ENCODE measurements around the gene ZNF224.

The ZNF224 gene

GRCh38 chr19:44141191-44142058, 47.3 kb downstream of the ZNF224 start, which contains the start of gene ZNF234:
Gene ZNF234 (plus strand): TSS chr19:44141554. CDS start chr19:44144633, 3,079 bp downstream.
- no peak for TF ChIP-seq FOXM1 (IDR thresholded peaks at IDR 0.05; ENCODE audit: borderline replicate concordance, low read depth)
- TF ChIP-seq RAD21 (IDR thresholded peaks at IDR 0.05; ENCODE audit: low read depth): no peak
- no peak for TF ChIP-seq EGR1 (IDR thresholded peaks at IDR 0.05)
- no peak for TF ChIP-seq NFIC (IDR thresholded peaks at IDR 0.05)
- TF ChIP-seq TAF1 (IDR thresholded peaks at IDR 0.05; ENCODE audit: low read depth): peak; percentile 49; the same call in 1 of the 2 replicates
- TF ChIP-seq REST (IDR thresholded peaks at IDR 0.05; ENCODE audit: low read depth): no peak
- TF ChIP-seq TEAD4 (IDR thresholded peaks at IDR 0.05): peak; percentile 71
- TF ChIP-seq CEBPB (IDR thresholded peaks at IDR 0.05): no peak
- no peak for TF ChIP-seq TCF12 (IDR thresholded peaks at IDR 0.05; ENCODE audit: low read depth)
- TF ChIP-seq USF1 (IDR thresholded peaks at IDR 0.05): no peak
- 0 out of 2 replicates have a peak, but pooled peaks have one; percentile 31 for TF ChIP-seq ZBTB7A (IDR thresholded peaks at IDR 0.05; ENCODE audit: low read depth)
- TF ChIP-seq YY1 (IDR thresholded peaks at IDR 0.05; ENCODE audit: low read depth): no peak
- TF ChIP-seq MAX (IDR thresholded peaks at IDR 0.05): peak; percentile 53
- no peak for TF ChIP-seq EP300 (IDR thresholded peaks at IDR 0.05; ENCODE audit: borderline replicate concordance)
- no peak for TF ChIP-seq CREB1 (IDR thresholded peaks at IDR 0.05; ENCODE audit: low read depth)

- TF ChIP-seq USF1 (IDR thresholded peaks at IDR 0.05) (no peak), ZBTB7A (IDR thresholded peaks at IDR 0.05; ENCODE audit: low read depth) (no peak), REST (IDR thresholded peaks at IDR 0.05; ENCODE audit: low read depth) (no peak), TEAD4 (IDR thresholded peaks at IDR 0.05) (no peak)
These were observed 47.9 kb downstream of the ZNF224 start for GRCh38 chr19:44142059-44142433.

- TF ChIP-seq TCF12 (IDR thresholded peaks at IDR 0.05; ENCODE audit: low read depth): no peak
- TF ChIP-seq TAF1 (IDR thresholded peaks at IDR 0.05; ENCODE audit: low read depth): no peak
- TF ChIP-seq YY1 (IDR thresholded peaks at IDR 0.05; ENCODE audit: low read depth): no peak
- no peak for TF ChIP-seq ZBTB7A (IDR thresholded peaks at IDR 0.05; ENCODE audit: low read depth)
- TF ChIP-seq USF1 (IDR thresholded peaks at IDR 0.05): no peak
- TF ChIP-seq EGR1 (IDR thresholded peaks at IDR 0.05): no peak
- TF ChIP-seq RAD21 (IDR thresholded peaks at IDR 0.05; ENCODE audit: low read depth): no peak
- TF ChIP-seq FOXM1 (IDR thresholded peaks at IDR 0.05; ENCODE audit: borderline replicate concordance, low read depth): no peak
- TF ChIP-seq EP300 (IDR thresholded peaks at IDR 0.05; ENCODE audit: borderline replicate concordance): no peak
- TF ChIP-seq CREB1 (IDR thresholded peaks at IDR 0.05; ENCODE audit: low read depth): no peak
- no peak for TF ChIP-seq NFIC (IDR thresholded peaks at IDR 0.05)
- TF ChIP-seq TEAD4 (IDR thresholded peaks at IDR 0.05): no peak
- TF ChIP-seq REST (IDR thresholded peaks at IDR 0.05; ENCODE audit: low read depth): no peak
- no peak for TF ChIP-seq MAX (IDR thresholded peaks at IDR 0.05)
- TF ChIP-seq CEBPB (IDR thresholded peaks at IDR 0.05): no peak
These were observed 55.6 kb downstream of the ZNF224 start for GRCh38 chr19:44149776-44150175.

Measured in Ishikawa (cell line).